WTC11 (cell line): ENCODE data around the gene B3GAT3.

Experiments
- ZBTB21 ChIP-seq: sonication (generic); formaldehyde crosslinking; IDR thresholded peaks from 2 replicates; pipeline ENCODE4 v1.8.1; 2023; ENCODE audit warnings: mild to moderate bottlenecking, missing genetic modification reagents, borderline replicate concordance
- ZNF263 ChIP-seq: sonication (generic); formaldehyde crosslinking; IDR thresholded peaks from 2 replicates; pipeline ENCODE4 v1.8.1; 2022; ENCODE audit warnings: low read depth, mild to moderate bottlenecking, moderate library complexity, missing genetic modification reagents
- TF ChIP-seq, protein P1 (sequence below): fragments of 200-600 bp; IDR thresholded peaks from 2 replicates; pipeline ENCODE4 v1.8.0; 2022; ENCODE audit warnings: antibody characterized with exemption

GRCh38 chr11:62574363-62575071 is 47.3 kb downstream of the B3GAT3 start:
- no peak for TF ChIP-seq ZNF263
- TF ChIP-seq, protein P1, sequence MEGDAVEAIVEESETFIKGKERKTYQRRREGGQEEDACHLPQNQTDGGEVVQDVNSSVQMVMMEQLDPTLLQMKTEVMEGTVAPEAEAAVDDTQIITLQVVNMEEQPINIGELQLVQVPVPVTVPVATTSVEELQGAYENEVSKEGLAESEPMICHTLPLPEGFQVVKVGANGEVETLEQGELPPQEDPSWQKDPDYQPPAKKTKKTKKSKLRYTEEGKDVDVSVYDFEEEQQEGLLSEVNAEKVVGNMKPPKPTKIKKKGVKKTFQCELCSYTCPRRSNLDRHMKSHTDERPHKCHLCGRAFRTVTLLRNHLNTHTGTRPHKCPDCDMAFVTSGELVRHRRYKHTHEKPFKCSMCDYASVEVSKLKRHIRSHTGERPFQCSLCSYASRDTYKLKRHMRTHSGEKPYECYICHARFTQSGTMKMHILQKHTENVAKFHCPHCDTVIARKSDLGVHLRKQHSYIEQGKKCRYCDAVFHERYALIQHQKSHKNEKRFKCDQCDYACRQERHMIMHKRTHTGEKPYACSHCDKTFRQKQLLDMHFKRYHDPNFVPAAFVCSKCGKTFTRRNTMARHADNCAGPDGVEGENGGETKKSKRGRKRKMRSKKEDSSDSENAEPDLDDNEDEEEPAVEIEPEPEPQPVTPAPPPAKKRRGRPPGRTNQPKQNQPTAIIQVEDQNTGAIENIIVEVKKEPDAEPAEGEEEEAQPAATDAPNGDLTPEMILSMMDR = no peak
- no peak for TF ChIP-seq ZBTB21 (CRISPR knock-in tag)
